Prostate gland (tissue), 2 donors: Measurements from ENCODE around the gene LRRC14B.

Experiments
- POLR2A ChIP-seq: fragments of 450-650 bp; IDR thresholded peaks from one replicate; pipeline ENCODE4 v1.6.1; 2016; ENCODE audit warnings: antibody characterized with exemption, mild to moderate bottlenecking
- POLR2AphosphoS5 ChIP-seq: sonication (generic); formaldehyde crosslinking; IDR thresholded peaks from one replicate; pipeline ENCODE4 v1.6.1; 2017; ENCODE audit warnings: antibody characterized with exemption
- TF ChIP-seq, protein P1 (sequence below), 4 experiments: fragments of 200-600 bp in 2 of 4; fragments of 450-650 bp in 2 of 4; sonication (generic) in 2 of 4; IDR thresholded peaks; 1 replicate in 3 of 4; 2 replicates in 1 of 4; pipeline ENCODE4 v1.5.1; 2016 to 2019; ENCODE audit warnings: antibody characterized with exemption in 4 of 4, mild to moderate bottlenecking in 2 of 4, moderate library complexity in 2 of 4

GRCh38 chr5:184471-184870 lies 6.8 kb upstream of the LRRC14B start:
- TF ChIP-seq POLR2AphosphoS5 = no peak
- TF ChIP-seq POLR2A = no peak
- TF ChIP-seq, protein P1, sequence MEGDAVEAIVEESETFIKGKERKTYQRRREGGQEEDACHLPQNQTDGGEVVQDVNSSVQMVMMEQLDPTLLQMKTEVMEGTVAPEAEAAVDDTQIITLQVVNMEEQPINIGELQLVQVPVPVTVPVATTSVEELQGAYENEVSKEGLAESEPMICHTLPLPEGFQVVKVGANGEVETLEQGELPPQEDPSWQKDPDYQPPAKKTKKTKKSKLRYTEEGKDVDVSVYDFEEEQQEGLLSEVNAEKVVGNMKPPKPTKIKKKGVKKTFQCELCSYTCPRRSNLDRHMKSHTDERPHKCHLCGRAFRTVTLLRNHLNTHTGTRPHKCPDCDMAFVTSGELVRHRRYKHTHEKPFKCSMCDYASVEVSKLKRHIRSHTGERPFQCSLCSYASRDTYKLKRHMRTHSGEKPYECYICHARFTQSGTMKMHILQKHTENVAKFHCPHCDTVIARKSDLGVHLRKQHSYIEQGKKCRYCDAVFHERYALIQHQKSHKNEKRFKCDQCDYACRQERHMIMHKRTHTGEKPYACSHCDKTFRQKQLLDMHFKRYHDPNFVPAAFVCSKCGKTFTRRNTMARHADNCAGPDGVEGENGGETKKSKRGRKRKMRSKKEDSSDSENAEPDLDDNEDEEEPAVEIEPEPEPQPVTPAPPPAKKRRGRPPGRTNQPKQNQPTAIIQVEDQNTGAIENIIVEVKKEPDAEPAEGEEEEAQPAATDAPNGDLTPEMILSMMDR (IDR thresholded peaks at IDR 0.05) = no peak
